A673 (cell line): ENCODE data around the gene VAV1.

Experiments used
- EZH2 ChIP-seq: fragments of 200-600 bp; sonication (generic); IDR thresholded peaks from 2 replicates; pipeline ENCODE4 v1.6.1; 2017; ENCODE audit warnings: borderline replicate concordance, low read depth, mild to moderate bottlenecking, mixed read lengths, antibody characterized with exemption, low read length; ENCODE audit not compliant: poor library complexity, severe bottlenecking
- TF ChIP-seq, protein P1 (sequence below): fragments of 300-800, 200-600 bp; sonication (generic); conservative IDR thresholded peaks from 2 replicates; pipeline ENCODE4 v1.5.1; 2017; ENCODE audit warnings: low read depth, mild to moderate bottlenecking, antibody characterized with exemption, low read length, moderate library complexity, mixed read lengths

DNA sequence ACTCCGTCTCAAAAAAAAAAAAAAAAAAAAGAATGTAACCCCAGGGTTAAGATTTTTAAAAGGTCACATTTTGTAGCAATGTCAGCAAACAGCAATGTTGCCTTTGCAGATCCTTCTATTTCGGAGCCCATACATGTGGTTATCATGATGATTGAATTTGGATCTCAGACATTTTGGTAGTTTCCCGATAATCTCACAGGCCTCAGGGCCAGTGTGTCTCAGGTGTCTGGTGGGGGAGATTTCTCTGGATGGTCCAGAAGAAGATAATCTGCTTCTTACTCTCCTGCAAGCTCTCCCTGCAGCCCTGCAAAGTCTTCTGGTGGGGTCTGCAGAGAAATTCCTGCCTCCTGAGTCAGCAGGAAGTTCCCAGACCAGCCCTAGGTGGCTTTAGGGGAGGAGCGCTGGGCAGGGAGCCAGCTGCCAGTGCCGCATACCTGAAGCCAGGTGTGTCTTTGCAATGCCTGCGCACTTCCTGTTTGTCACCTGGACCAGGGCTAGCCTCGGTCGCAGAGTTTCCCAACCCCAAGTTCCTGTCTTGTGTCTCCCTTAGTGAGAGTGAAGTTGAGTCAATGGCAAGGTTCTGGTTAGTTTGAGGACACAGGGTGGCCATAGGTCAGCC lies 6.7 kb upstream of the VAV1 start:
- TF ChIP-seq, protein P1, sequence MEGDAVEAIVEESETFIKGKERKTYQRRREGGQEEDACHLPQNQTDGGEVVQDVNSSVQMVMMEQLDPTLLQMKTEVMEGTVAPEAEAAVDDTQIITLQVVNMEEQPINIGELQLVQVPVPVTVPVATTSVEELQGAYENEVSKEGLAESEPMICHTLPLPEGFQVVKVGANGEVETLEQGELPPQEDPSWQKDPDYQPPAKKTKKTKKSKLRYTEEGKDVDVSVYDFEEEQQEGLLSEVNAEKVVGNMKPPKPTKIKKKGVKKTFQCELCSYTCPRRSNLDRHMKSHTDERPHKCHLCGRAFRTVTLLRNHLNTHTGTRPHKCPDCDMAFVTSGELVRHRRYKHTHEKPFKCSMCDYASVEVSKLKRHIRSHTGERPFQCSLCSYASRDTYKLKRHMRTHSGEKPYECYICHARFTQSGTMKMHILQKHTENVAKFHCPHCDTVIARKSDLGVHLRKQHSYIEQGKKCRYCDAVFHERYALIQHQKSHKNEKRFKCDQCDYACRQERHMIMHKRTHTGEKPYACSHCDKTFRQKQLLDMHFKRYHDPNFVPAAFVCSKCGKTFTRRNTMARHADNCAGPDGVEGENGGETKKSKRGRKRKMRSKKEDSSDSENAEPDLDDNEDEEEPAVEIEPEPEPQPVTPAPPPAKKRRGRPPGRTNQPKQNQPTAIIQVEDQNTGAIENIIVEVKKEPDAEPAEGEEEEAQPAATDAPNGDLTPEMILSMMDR = no peak
- TF ChIP-seq EZH2 = no peak
